ENCODE data around the gene ZNF608. TPM values are rescaled to one million over a fixed set of nuclear protein-coding genes. Genes with fewer than 3 reads are reported as not detected.

Gene ZNF608
- total RNA-seq, 1 donor from 2014 or later, result 22.0 TPM

DNA sequence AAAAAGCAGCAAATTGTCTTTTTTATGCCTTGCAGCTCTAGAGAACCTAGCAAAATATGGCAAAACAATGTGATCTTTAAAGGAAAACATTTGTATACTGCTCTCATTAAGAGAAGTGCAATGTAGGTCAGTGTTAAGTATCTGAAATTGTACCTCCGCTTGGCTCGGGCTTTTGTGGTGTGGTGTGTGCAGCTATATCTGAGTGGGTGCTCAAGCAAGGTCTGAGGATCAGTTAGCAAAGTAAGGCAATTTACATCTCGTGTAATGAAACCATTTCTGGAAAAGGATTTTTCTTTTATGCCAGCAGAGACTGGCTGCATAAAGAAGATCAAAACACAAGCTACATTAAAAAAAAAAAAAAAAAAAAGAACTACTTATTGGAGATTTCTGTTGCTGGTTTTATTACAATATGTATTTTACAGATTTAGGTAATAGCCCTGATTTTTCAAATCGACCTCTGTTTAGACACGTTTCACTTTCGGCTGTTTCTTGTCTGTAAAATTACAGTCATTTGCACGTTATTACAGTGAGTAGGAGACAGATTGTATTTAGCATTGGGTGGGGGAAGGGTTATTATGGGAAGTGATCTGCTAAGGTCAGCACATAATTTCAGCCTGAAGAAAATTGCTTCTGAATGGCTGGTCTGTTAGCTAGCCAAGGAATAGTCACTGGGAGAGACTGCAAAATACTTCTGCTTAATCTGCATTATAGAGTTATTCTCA lies 7.9 kb upstream of the ZNF608 start:
- ChIA-PET POLR2A (no interaction called here), CTCF (no interaction called here)
- H3K4me3 Mint-ChIP-seq, result no peak overlapping the region

GRCh38 chr5:124752854-124753720 lies 6.6 kb upstream of the ZNF608 start:
- Mint-ChIP-seq H3K9me3 (no peaks in the 10 kb centered on the region), H3K4me3 (no peak overlapping the region), H3K27ac (no peak overlapping the region), H3K36me3 (ENCODE audit: low read depth) (peaks cover 5% of the 10 kb centered on the region), H3K27me3 (no peaks in the 10 kb centered on the region), H3K4me1 (peaks cover 8% of the 10 kb centered on the region)
- DNase-seq (no peak), ATAC-seq (ENCODE audit: low read depth) (no peak)
- POLR2A ChIA-PET, result no interaction called here
- CTCF ChIA-PET, result no interaction called here
- TF ChIP-seq CTCF (IDR thresholded peaks at IDR 0.05), result no peak
- intact Hi-C loops (cut with micrococcal nuclease), result no loop called here

More for the DNA sequence above, 7.9 kb upstream of the ZNF608 start:
- intact Hi-C loops (cut with micrococcal nuclease), result no loop called here
- Mint-ChIP-seq H3K27ac (no peak overlapping the region), H3K9me3 (no peaks in the 10 kb centered on the region), H3K27me3 (no peaks in the 10 kb centered on the region), H3K36me3 (ENCODE audit: low read depth) (no peaks in the 10 kb centered on the region), H3K4me1 (peaks cover 4% of the 10 kb centered on the region)
- DNase-seq, result no peak
- TF ChIP-seq CTCF (IDR thresholded peaks at IDR 0.05), result no peak
- ATAC-seq (ENCODE audit: low read depth), result no peak

GRCh38 chr5:124751031-124751430 lies 4.6 kb upstream of the ZNF608 start:
- TF ChIP-seq CTCF (IDR thresholded peaks at IDR 0.05), result no peak
- H3K9me3 Mint-ChIP-seq, result no peaks in the 10 kb centered on the region
- H3K4me1 Mint-ChIP-seq, result peaks cover 17% of the 10 kb centered on the region
- no peaks in the 10 kb centered on the region for H3K27me3 Mint-ChIP-seq
- H3K27ac Mint-ChIP-seq, result peak overlapping the region; percentile 6
- ChIA-PET POLR2A (interaction anchor here (0.7 kb wide), 2 partner anchors 133 to 218 kb away, joined by 3 to 7 read pairs; no protein-coding TSS in a partner anchor), CTCF (interaction anchor here (0.7 kb wide), 1 partner anchor 426 kb away, joined by 3 read pairs; no protein-coding TSS in a partner anchor)
- DNase-seq, result no peak
- H3K36me3 Mint-ChIP-seq (ENCODE audit: low read depth), result peaks cover 16% of the 10 kb centered on the region
- intact Hi-C loops (cut with micrococcal nuclease), result no loop called here
- H3K4me3 Mint-ChIP-seq, result no peak overlapping the region
- no peak for ATAC-seq (ENCODE audit: low read depth)

- peak; percentile 37 for DNase-seq
- Mint-ChIP-seq H3K4me1 (peaks cover 17% of the 10 kb centered on the region), H3K27ac (no peak overlapping the region), H3K36me3 (ENCODE audit: low read depth) (peaks cover 18% of the 10 kb centered on the region), H3K9me3 (no peaks in the 10 kb centered on the region), H3K27me3 (no peaks in the 10 kb centered on the region), H3K4me3 (no peak overlapping the region)
- CTCF ChIA-PET, result interaction anchor here (0.6 to 2.1 kb wide), 16 partner anchors 25 to 1086 kb away, joined by 3 to 10 read pairs (median 4); no protein-coding TSS in a partner anchor
- no peak for TF ChIP-seq CTCF (IDR thresholded peaks at IDR 0.05)
- POLR2A ChIA-PET, result interaction anchor here (0.5 to 5.0 kb wide), 48 partner anchors 12 to 1659 kb away, joined by 3 to 99 read pairs (median 8); partner anchors contain the start of gene CEP120
- intact Hi-C loops (cut with micrococcal nuclease), result loop anchor here (1.0 to 5.0 kb wide), 18 partner anchors 44 to 1086 kb away; no protein-coding TSS in a partner anchor
- ATAC-seq (ENCODE audit: low read depth), result peak; percentile 71
Measured at GRCh38 chr5:124748687-124749594, 2.5 kb upstream of the ZNF608 start.
